A549 (cell line): ENCODE results near the gene SLC29A3.

Source experiments
- CBX8 ChIP-seq: fragments of 200-600 bp; sonication (generic); IDR thresholded peaks from 2 replicates; pipeline ENCODE4 v1.6.1; 2016
- POLR2A ChIP-seq: IDR thresholded peaks from 2 replicates; pipeline ENCODE4 v1.6.1; 2012; ENCODE audit warnings: mild to moderate bottlenecking, low read length
- ZFP36 ChIP-seq: fragments of 450-650 bp; IDR thresholded peaks from 2 replicates; pipeline ENCODE4 v1.6.1; 2014; ENCODE audit warnings: borderline replicate concordance; ENCODE audit not compliant: partially characterized antibody
- TF ChIP-seq, protein P1 (sequence below): fragments of >200 bp; sonication (Bioruptor Twin); formaldehyde crosslinking; IDR thresholded peaks from 3 replicates; pipeline ENCODE4 v1.5.1; 2016

GRCh38 chr10:71286521-71287294, 32.4 kb upstream of the SLC29A3 start:
- TF ChIP-seq, protein P1, sequence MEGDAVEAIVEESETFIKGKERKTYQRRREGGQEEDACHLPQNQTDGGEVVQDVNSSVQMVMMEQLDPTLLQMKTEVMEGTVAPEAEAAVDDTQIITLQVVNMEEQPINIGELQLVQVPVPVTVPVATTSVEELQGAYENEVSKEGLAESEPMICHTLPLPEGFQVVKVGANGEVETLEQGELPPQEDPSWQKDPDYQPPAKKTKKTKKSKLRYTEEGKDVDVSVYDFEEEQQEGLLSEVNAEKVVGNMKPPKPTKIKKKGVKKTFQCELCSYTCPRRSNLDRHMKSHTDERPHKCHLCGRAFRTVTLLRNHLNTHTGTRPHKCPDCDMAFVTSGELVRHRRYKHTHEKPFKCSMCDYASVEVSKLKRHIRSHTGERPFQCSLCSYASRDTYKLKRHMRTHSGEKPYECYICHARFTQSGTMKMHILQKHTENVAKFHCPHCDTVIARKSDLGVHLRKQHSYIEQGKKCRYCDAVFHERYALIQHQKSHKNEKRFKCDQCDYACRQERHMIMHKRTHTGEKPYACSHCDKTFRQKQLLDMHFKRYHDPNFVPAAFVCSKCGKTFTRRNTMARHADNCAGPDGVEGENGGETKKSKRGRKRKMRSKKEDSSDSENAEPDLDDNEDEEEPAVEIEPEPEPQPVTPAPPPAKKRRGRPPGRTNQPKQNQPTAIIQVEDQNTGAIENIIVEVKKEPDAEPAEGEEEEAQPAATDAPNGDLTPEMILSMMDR: no peak
- TF ChIP-seq CBX8 (no peak), ZFP36 (no peak), POLR2A (no peak)
